NB4 (cell line): Measurements from ENCODE around the gene KCTD17.
A peak's percentile ranks its signal among the peaks of the same experiment; 100 is the strongest.

ENCODE experiments used
- DNase-seq: peaks from one replicate; pipeline ENCODE4 v3.0.0; 2010; ENCODE audit warnings: low read depth
- H3K4me3 ChIP-seq: one replicate; pipeline ENCODE4 v1.5.1; 2011; ENCODE audit warnings: mild to moderate bottlenecking, low read depth, low read length, moderate library complexity
- MYC ChIP-seq: IDR thresholded peaks from 2 replicates; pipeline ENCODE4 v1.6.1; 2011; ENCODE audit warnings: low read depth, low read length
- POLR2A ChIP-seq: IDR thresholded peaks from 2 replicates; pipeline ENCODE4 v1.6.1; 2011; ENCODE audit warnings: mild to moderate bottlenecking; ENCODE audit not compliant: insufficient read length; ENCODE audit errors: extremely low read depth
- TF ChIP-seq, protein P1 (sequence below): IDR thresholded peaks from one replicate; pipeline ENCODE4 v1.5.1; 2012; ENCODE audit warnings: low read depth, low read length
- TF ChIP-seq, protein P2 (sequence below): IDR thresholded peaks from 2 replicates; pipeline ENCODE4 v1.6.1; 2011; ENCODE audit warnings: low read depth, low read length

KCTD17 gene

DNA sequence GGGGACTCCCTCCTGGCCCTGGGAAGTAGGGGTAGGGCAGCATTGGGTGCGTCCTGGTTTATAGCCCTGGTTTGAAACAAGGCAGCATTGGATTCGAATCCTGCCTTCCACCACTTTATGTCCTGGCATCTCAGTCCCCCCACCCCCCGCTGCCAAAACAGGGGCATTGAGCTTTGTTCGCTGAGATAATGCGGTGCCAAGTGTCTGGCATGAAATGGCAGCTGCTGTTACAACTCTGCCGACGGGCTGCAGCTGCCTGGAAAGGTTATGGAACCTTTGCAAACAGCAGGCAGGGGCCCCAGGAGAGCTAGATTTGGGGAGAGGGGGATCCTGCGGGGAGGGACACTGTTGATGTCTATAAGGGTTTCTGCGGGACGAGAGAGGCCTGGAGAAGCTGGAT lies 34.2 kb upstream of the KCTD17 start:
- no peak for TF ChIP-seq POLR2A
- TF ChIP-seq, protein P1, sequence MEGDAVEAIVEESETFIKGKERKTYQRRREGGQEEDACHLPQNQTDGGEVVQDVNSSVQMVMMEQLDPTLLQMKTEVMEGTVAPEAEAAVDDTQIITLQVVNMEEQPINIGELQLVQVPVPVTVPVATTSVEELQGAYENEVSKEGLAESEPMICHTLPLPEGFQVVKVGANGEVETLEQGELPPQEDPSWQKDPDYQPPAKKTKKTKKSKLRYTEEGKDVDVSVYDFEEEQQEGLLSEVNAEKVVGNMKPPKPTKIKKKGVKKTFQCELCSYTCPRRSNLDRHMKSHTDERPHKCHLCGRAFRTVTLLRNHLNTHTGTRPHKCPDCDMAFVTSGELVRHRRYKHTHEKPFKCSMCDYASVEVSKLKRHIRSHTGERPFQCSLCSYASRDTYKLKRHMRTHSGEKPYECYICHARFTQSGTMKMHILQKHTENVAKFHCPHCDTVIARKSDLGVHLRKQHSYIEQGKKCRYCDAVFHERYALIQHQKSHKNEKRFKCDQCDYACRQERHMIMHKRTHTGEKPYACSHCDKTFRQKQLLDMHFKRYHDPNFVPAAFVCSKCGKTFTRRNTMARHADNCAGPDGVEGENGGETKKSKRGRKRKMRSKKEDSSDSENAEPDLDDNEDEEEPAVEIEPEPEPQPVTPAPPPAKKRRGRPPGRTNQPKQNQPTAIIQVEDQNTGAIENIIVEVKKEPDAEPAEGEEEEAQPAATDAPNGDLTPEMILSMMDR = no peak
- TF ChIP-seq, protein P2, sequence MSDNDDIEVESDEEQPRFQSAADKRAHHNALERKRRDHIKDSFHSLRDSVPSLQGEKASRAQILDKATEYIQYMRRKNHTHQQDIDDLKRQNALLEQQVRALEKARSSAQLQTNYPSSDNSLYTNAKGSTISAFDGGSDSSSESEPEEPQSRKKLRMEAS = no peak
- TF ChIP-seq MYC = no peak
- H3K4me3 ChIP-seq = no peak overlapping the region
- no peak for DNase-seq

DNA sequence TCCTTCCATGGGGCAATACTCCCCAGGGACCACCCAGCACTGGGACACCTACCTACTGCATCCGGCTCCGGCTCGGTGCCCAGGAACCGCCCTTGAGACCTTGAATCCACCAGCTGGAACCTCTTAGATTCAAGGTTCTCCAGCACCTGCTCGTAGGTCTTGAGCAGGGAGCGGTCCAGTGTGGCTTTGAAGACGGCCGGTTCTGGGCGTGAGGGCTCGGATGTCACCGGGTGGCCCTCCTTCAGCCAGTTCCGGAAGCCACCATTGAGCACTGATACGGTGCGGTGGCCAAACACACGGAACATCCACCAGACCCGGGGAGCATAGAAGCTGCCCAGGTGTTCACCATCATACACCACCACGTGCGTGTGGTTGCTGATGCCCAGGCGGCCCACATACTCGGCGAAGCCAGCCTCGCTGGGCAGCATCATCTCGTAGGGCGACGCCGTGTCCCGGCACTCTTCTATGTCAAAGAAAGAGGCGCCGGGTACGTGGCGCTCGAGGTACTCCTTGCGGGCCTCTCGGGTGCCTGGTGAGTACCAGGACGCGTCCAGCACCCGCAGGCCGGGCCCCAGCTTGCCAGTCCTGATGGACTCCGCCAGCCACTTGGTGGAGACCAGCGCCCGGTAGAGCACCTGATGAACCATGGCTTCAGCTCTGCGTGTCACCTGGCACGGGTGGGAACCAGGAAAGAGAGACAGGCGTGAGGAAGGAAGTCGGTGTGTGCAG lies 33.3 kb upstream of the KCTD17 start:
- H3K4me3 ChIP-seq = peak overlapping the region; percentile 72
- TF ChIP-seq, protein P2 = no peak
- TF ChIP-seq POLR2A = no peak
- TF ChIP-seq, protein P1 = no peak
- no peak for TF ChIP-seq MYC
- no peak for DNase-seq

DNA sequence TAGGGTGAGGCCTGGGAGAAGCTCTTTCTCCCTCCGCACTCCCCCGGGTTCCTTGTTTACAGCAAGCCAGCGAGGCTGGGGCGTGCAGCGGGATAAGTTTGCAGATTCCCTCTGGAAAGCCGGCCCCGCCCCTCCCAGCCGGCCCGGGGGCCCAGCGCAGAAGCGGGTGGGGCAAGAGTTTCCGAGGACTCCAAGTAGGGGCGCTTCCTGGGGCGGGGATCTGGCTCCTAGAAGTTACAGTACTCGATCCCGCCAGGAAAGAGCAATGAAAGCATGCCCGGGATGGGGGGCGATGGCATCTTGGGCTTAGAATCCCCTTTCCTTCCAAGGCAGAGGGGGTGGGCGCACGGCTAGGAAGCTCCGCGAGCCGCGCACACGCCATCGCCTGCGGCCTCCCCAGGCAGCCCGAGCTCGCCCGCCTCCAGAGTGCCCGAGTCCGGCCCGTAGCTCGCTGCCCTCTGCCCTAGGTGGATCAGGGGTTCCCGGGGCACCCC lies 32.7 kb upstream of the KCTD17 start:
- H3K4me3 ChIP-seq = peak overlapping the region; percentile 72
- TF ChIP-seq, protein P2 = no peak
- TF ChIP-seq, protein P1 = no peak
- TF ChIP-seq MYC (no peak), POLR2A (no peak)
- peak; percentile 45 for DNase-seq

DNA sequence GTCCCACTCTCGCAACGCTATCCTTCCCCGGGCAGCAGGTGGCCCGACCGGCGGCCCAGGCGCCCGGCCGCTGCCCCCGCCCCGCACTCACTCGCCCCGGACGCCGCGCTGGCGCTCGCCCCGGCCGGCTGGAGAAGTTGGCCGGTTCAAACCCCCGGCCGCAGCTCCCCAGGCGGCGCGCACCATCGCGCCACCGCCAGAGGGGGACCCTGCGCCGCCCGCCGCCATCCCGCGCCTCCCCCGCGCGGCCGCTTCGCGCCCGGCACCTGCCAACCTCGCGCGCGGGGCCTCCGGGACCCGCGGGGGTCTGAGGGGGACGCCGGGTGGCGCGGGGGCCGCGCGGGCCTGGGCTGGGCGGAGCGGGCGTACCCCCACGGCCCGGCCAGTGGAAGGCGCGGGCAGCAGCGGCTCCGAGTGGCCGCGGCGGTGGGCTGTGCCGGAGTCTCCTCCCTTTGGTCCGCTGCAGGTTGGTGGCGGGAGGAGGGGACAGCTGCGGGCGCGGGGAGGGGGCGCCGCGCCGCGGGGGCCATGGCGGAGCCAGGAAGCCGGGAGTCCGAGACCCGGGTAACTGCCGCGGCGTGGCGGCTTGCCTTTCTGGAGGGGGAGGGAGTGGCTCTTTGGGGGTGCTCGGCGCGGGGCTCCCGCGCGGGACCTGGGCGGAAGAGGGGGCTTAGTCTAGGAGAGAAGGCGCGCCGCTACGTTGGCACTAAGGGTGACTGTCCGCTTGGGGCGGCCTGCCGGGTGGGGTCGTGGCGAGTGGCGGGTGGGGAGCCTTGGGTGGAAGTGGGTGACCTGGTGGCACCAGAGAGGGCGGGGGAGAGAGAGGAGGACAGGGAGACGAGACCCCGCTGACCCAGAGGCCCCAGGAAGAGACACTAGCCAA lies 32.0 kb upstream of the KCTD17 start, which contains the start of the genes MPST and TST:
Gene MPST (plus strand): TSS at position 434 of the 883 bp plus-strand sequence. CDS start 95 bp downstream, at position 529.
Gene TST (minus strand): TSS at position 139 of the 883 bp plus-strand sequence. CDS start 715 bp downstream, outside the sequence.
- TF ChIP-seq POLR2A = peak; percentile 59
- TF ChIP-seq, protein P1 = no peak
- TF ChIP-seq, protein P2 = 0 out of 2 replicates have a peak, but pooled peaks have one; percentile 7
- H3K4me3 ChIP-seq = peak within 1 kb of the TSS; percentile 95
- peak; percentile 87 for DNase-seq

DNA sequence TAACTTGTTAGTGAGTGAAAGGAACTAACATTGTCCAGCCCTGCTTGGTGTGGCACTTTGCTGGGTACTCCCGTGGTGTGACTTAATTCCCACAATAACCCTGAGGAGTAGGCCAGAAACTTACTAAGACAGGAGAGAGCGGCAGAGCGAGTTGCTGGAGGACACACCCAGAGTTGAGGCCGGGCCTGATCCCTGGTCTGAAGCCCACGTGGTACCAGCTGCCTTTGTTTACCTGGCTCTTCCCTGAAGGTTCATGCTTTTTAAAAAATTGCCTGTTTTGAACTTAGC lies 31.4 kb upstream of the KCTD17 start:
- peak overlapping the region; percentile 95 for H3K4me3 ChIP-seq
- DNase-seq = peak; percentile 64
- TF ChIP-seq MYC = no peak
- TF ChIP-seq, protein P2 = peak; percentile 82; the same call in 1 of the 2 replicates
